ENCODE measurements around the gene TNFRSF19.

TNFRSF19 gene

GRCh38 chr13:23547000-23547590 lies 23.1 kb upstream of the TNFRSF19 start:
- Histone ChIP-seq H3K4me3 (ENCODE audit: low read depth, low read length) (no peak overlapping the region), H3K4me1 (ENCODE audit: control insufficient read depth, insufficient read depth, low read length) (no peaks in the 10 kb centered on the region), H3K27ac (ENCODE audit: extremely low read depth, low read depth, low read length) (no peak overlapping the region), H3K9me3 (ENCODE audit: control insufficient read depth, insufficient read depth, low read depth, low read length) (no peaks in the 10 kb centered on the region), H3K36me3 (ENCODE audit: control insufficient read depth in 2 of 2, insufficient read depth in 1 of 2, low read length in 2 of 2) (no peaks in the 10 kb centered on the region)
- ChIA-PET POLR2A (no interaction called here), CTCF (no interaction called here)
- TF ChIP-seq ZNF354C (tag by site-specific recombination; IDR thresholded peaks at IDR 0.05; ENCODE audit: borderline replicate concordance, low read depth) (no peak), ZNF223 (tag by site-specific recombination; IDR thresholded peaks at IDR 0.05) (no peak), ZNF701 (tag by site-specific recombination; IDR thresholded peaks at IDR 0.05) (no peak), ZNF302 (tag by site-specific recombination; IDR thresholded peaks at IDR 0.05; ENCODE audit: low read depth) (no peak), MYNN (tag by site-specific recombination; IDR thresholded peaks at IDR 0.05; ENCODE audit: borderline replicate concordance) (no peak), ZNF423 (tag by site-specific recombination; IDR thresholded peaks at IDR 0.05) (no peak), ZNF623 (tag by site-specific recombination; IDR thresholded peaks at IDR 0.05) (no peak), ZBTB1 (tag by site-specific recombination; IDR thresholded peaks at IDR 0.05) (no peak), ZNF366 (tag by site-specific recombination; conservative IDR thresholded peaks at IDR 0.05) (no peak), PATZ1 (tag by site-specific recombination; IDR thresholded peaks at IDR 0.05) (no peak), ZNF514 (tag by site-specific recombination; IDR thresholded peaks at IDR 0.05) (no peak), ZNF843 (tag by site-specific recombination; IDR thresholded peaks at IDR 0.05) (no peak), ZNF112 (tag by site-specific recombination; IDR thresholded peaks at IDR 0.05) (no peak), ZNF132 (tag by site-specific recombination; IDR thresholded peaks at IDR 0.05; ENCODE audit: borderline replicate concordance) (no peak), ZNF473 (tag by site-specific recombination; IDR thresholded peaks at IDR 0.05) (no peak)

GRCh38 chr13:23549724-23550123 lies 20.5 kb upstream of the TNFRSF19 start:
- ChIA-PET CTCF (no interaction called here), POLR2A (no interaction called here)
- Histone ChIP-seq H3K36me3 (ENCODE audit: control insufficient read depth in 2 of 2, insufficient read depth in 1 of 2, low read length in 2 of 2) (no peaks in the 10 kb centered on the region), H3K27ac (ENCODE audit: extremely low read depth, low read depth, low read length) (no peak overlapping the region), H3K4me3 (ENCODE audit: low read depth, low read length) (no peak overlapping the region), H3K4me1 (ENCODE audit: control insufficient read depth, insufficient read depth, low read length) (no peaks in the 10 kb centered on the region), H3K9me3 (ENCODE audit: control insufficient read depth, insufficient read depth, low read depth, low read length) (no peaks in the 10 kb centered on the region)
- TF ChIP-seq REPIN1 (tag by site-specific recombination; IDR thresholded peaks at IDR 0.05; ENCODE audit: low read depth) = no peak
- TF ChIP-seq SP7 (tag by site-specific recombination; IDR thresholded peaks at IDR 0.05) = no peak

GRCh38 chr13:23550163-23550562 lies 20.0 kb upstream of the TNFRSF19 start:
- CTCF ChIA-PET = no interaction called here
- POLR2A ChIA-PET = no interaction called here
- TF ChIP-seq, protein P1, sequence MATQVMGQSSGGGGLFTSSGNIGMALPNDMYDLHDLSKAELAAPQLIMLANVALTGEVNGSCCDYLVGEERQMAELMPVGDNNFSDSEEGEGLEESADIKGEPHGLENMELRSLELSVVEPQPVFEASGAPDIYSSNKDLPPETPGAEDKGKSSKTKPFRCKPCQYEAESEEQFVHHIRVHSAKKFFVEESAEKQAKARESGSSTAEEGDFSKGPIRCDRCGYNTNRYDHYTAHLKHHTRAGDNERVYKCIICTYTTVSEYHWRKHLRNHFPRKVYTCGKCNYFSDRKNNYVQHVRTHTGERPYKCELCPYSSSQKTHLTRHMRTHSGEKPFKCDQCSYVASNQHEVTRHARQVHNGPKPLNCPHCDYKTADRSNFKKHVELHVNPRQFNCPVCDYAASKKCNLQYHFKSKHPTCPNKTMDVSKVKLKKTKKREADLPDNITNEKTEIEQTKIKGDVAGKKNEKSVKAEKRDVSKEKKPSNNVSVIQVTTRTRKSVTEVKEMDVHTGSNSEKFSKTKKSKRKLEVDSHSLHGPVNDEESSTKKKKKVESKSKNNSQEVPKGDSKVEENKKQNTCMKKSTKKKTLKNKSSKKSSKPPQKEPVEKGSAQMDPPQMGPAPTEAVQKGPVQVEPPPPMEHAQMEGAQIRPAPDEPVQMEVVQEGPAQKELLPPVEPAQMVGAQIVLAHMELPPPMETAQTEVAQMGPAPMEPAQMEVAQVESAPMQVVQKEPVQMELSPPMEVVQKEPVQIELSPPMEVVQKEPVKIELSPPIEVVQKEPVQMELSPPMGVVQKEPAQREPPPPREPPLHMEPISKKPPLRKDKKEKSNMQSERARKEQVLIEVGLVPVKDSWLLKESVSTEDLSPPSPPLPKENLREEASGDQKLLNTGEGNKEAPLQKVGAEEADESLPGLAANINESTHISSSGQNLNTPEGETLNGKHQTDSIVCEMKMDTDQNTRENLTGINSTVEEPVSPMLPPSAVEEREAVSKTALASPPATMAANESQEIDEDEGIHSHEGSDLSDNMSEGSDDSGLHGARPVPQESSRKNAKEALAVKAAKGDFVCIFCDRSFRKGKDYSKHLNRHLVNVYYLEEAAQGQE (tag by site-specific recombination; IDR thresholded peaks at IDR 0.05) = no peak
- TF ChIP-seq SCRT2 (tag by site-specific recombination; IDR thresholded peaks at IDR 0.05) = no peak
- no peak for TF ChIP-seq ZNF654 (tag by site-specific recombination; IDR thresholded peaks at IDR 0.05; ENCODE audit: low read depth)
- no peak for TF ChIP-seq ZFP37 (tag by site-specific recombination; IDR thresholded peaks at IDR 0.05)
- TF ChIP-seq, protein P2, sequence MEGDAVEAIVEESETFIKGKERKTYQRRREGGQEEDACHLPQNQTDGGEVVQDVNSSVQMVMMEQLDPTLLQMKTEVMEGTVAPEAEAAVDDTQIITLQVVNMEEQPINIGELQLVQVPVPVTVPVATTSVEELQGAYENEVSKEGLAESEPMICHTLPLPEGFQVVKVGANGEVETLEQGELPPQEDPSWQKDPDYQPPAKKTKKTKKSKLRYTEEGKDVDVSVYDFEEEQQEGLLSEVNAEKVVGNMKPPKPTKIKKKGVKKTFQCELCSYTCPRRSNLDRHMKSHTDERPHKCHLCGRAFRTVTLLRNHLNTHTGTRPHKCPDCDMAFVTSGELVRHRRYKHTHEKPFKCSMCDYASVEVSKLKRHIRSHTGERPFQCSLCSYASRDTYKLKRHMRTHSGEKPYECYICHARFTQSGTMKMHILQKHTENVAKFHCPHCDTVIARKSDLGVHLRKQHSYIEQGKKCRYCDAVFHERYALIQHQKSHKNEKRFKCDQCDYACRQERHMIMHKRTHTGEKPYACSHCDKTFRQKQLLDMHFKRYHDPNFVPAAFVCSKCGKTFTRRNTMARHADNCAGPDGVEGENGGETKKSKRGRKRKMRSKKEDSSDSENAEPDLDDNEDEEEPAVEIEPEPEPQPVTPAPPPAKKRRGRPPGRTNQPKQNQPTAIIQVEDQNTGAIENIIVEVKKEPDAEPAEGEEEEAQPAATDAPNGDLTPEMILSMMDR (tag by site-specific recombination; IDR thresholded peaks at IDR 0.05) = no peak
- TF ChIP-seq ZNF561 (tag by site-specific recombination; IDR thresholded peaks at IDR 0.05; ENCODE audit: borderline replicate concordance) = no peak
- no peak for TF ChIP-seq ZNF707 (tag by site-specific recombination; IDR thresholded peaks at IDR 0.05)
- TF ChIP-seq ZNF16 (tag by site-specific recombination; IDR thresholded peaks at IDR 0.05; ENCODE audit: low read depth) = no peak
- no peak for TF ChIP-seq ZNF24 (tag by site-specific recombination; IDR thresholded peaks at IDR 0.05)
- TF ChIP-seq ZNF335 (tag by site-specific recombination; conservative IDR thresholded peaks at IDR 0.05) = no peak
- TF ChIP-seq ZNF624 (tag by site-specific recombination; IDR thresholded peaks at IDR 0.05) = no peak

More at GRCh38 chr13:23550163-23550562, 20.0 kb upstream of the TNFRSF19 start:
- no peak overlapping the region for H3K27ac ChIP-seq (ENCODE audit: extremely low read depth, low read depth, low read length)
- no peaks in the 10 kb centered on the region for H3K36me3 ChIP-seq (ENCODE audit: control insufficient read depth in 2 of 2, insufficient read depth in 1 of 2, low read length in 2 of 2)
- H3K4me3 ChIP-seq (ENCODE audit: low read depth, low read length) = no peak overlapping the region
- H3K4me1 ChIP-seq (ENCODE audit: control insufficient read depth, insufficient read depth, low read length) = no peaks in the 10 kb centered on the region
- H3K9me3 ChIP-seq (ENCODE audit: control insufficient read depth, insufficient read depth, low read depth, low read length) = no peaks in the 10 kb centered on the region

All from HEK293 (cell line).